Tracheal epithelial cell (primary cell): ENCODE results near the gene CTAG1A. TPM values are rescaled to one million over a fixed set of nuclear protein-coding genes. Genes with fewer than 3 reads are reported as not detected.

ENCODE experiments used
- total RNA-seq: library from RNA; depleted of rRNA; stranded (reverse); fragments of >200 nt; gene quantifications from 2 replicates; pipeline ENCODE4 v1.2.1, GENCODE V29; 2014

CTAG1A gene
- total RNA-seq = not detected in 2 replicates

GRCh38 chrX:154584585-154585183 lies at the start of gene CTAG1A:
Gene CTAG1A (plus strand): TSS chrX:154585133. CDS start chrX:154585207, 74 bp downstream.

GRCh38 chrX:154546354-154547244 lies 38.3 kb upstream of the CTAG1A start, which contains the start of gene G6PD:
Gene G6PD (minus strand): TSS chrX:154546846. CDS start chrX:154546155, 691 bp downstream.

GRCh38 chrX:154547245-154548027 lies 37.5 kb upstream of the CTAG1A start, which contains the start of gene IKBKG:
Gene IKBKG (plus strand): TSS chrX:154547620. CDS start chrX:154552003, 4,383 bp downstream.

GRCh38 chrX:154619182-154619581 lies 34.2 kb downstream of the CTAG1A start, which contains the start of gene CTAG1B:
Gene CTAG1B (minus strand): TSS chrX:154619282. CDS start chrX:154619218, 64 bp downstream.

Other genes starting within 250 kb of the CTAG1A start
- 796 and 1,439 TPM in 2 replicates for gene FLNA, start 210.5 kb upstream of the CTAG1A start, total RNA-seq
- 17.3 and 17.4 TPM in 2 replicates for gene EMD, start 205.8 kb upstream of the CTAG1A start, total RNA-seq
- gene RPL10, start 186.8 kb upstream of the CTAG1A start, total RNA-seq = 5,235 and 8,047 TPM in 2 replicates
- gene DNASE1L1, start 175.9 kb upstream of the CTAG1A start, total RNA-seq = 65.8 and 69.7 TPM in 2 replicates
- gene TAFAZZIN, start 173.6 kb upstream of the CTAG1A start, total RNA-seq = 23.7 and 27.0 TPM in 2 replicates
- gene ATP6AP1, start 156.5 kb upstream of the CTAG1A start, total RNA-seq = 69.6 and 81.0 TPM in 2 replicates
- 38.8 and 56.4 TPM in 2 replicates for gene GDI1, start 148.0 kb upstream of the CTAG1A start, total RNA-seq
- gene FAM50A, start 141.0 kb upstream of the CTAG1A start, total RNA-seq = 44.1 and 60.5 TPM in 2 replicates
- 11.3 TPM in 2 replicates for gene PLXNA3, start 126.9 kb upstream of the CTAG1A start, total RNA-seq
- 16.8 and 34.5 TPM in 2 replicates for gene LAGE3, start 105.9 kb upstream of the CTAG1A start, total RNA-seq
- 56.6 and 82.7 TPM in 2 replicates for gene UBL4A, start 98.5 kb upstream of the CTAG1A start, total RNA-seq
- gene SLC10A3, start 94.5 kb upstream of the CTAG1A start, total RNA-seq = 20.5 and 22.4 TPM in 2 replicates
- 31.1 and 36.1 TPM in 2 replicates for gene FAM3A, start 68.9 kb upstream of the CTAG1A start, total RNA-seq
- gene G6PD, start 38.3 kb upstream of the CTAG1A start, total RNA-seq = 23.9 and 49.9 TPM in 2 replicates
- 11.7 and 11.8 TPM in 2 replicates for gene IKBKG, start 37.5 kb upstream of the CTAG1A start, total RNA-seq
- gene CTAG1B, start 34.1 kb downstream of the CTAG1A start, total RNA-seq = not detected in 2 replicates
- gene CTAG2, start 68.4 kb downstream of the CTAG1A start, total RNA-seq = not detected in 2 replicates
- 0.24 and 0.43 TPM in 2 replicates for gene GAB3, start 165.9 kb downstream of the CTAG1A start, total RNA-seq
- gene DKC1, start 177.7 kb downstream of the CTAG1A start, total RNA-seq = 57.1 and 61.6 TPM in 2 replicates
- 5.5 TPM in 2 replicates for gene MPP1, start 220.4 kb downstream of the CTAG1A start, total RNA-seq
- not detected in 2 replicates for gene SMIM9, start 249.5 kb downstream of the CTAG1A start, total RNA-seq